ENCODE data around the gene FAH. TPM values are rescaled to one million over a fixed set of nuclear protein-coding genes. Genes with fewer than 3 reads are reported as not detected.
"Not testable (repeated sequence)": the region's sequence is repeated elsewhere in the genome, so short reads cannot be mapped to it uniquely, and the experiment has no call there.

Gene FAH
- total RNA-seq, 4 donors from 2014 or later, result 7.9 to 26.0 (median 10.1) TPM

DNA sequence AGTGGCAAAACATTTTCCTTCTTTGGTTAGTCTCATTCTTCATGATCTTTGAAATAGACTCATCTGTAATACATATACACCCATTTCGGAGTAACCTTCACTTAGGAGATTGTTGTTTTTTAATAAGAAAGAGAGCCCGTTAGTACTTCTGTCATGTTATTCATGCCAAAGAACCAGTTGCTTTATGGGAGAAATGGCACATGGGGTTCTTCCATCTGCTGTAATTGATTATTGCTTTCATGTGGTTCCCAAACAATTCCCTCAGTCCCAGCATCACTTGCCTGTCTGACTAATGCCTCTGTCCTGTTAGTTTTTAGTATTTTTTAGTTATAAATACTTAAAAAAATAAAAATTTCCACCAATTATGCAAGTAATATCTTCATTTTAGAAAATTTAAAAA lies 33.8 kb upstream of the FAH start:
- Histone ChIP-seq H3K9me3 (no peaks in the 10 kb centered on the region), H3K36me3 (peaks cover 0 to 23% of the 10 kb centered on the region in 2 donors), H3K27ac (no peak overlapping the region), H3K4me3 (no peak overlapping the region), H3K4me1 (peaks cover 0 to 24% (median 0%) of the 10 kb centered on the region in 3 donors), H3K27me3 (no peaks in the 10 kb centered on the region)
- WGBS, 2 donors (ENCODE audit: low coverage in 1 of 2), result 85 to 100% methylated on average over 2 of the region's 2 CpGs
- no peak for ATAC-seq
- TF ChIP-seq POLR2A (IDR thresholded peaks at IDR 0.05), result no peak
- TF ChIP-seq, protein P1, sequence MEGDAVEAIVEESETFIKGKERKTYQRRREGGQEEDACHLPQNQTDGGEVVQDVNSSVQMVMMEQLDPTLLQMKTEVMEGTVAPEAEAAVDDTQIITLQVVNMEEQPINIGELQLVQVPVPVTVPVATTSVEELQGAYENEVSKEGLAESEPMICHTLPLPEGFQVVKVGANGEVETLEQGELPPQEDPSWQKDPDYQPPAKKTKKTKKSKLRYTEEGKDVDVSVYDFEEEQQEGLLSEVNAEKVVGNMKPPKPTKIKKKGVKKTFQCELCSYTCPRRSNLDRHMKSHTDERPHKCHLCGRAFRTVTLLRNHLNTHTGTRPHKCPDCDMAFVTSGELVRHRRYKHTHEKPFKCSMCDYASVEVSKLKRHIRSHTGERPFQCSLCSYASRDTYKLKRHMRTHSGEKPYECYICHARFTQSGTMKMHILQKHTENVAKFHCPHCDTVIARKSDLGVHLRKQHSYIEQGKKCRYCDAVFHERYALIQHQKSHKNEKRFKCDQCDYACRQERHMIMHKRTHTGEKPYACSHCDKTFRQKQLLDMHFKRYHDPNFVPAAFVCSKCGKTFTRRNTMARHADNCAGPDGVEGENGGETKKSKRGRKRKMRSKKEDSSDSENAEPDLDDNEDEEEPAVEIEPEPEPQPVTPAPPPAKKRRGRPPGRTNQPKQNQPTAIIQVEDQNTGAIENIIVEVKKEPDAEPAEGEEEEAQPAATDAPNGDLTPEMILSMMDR (IDR thresholded peaks at IDR 0.05), result no peak
- no peak for TF ChIP-seq EP300 (IDR thresholded peaks at IDR 0.05)
- no peak for TF ChIP-seq POLR2AphosphoS5 (IDR thresholded peaks at IDR 0.05)

DNA sequence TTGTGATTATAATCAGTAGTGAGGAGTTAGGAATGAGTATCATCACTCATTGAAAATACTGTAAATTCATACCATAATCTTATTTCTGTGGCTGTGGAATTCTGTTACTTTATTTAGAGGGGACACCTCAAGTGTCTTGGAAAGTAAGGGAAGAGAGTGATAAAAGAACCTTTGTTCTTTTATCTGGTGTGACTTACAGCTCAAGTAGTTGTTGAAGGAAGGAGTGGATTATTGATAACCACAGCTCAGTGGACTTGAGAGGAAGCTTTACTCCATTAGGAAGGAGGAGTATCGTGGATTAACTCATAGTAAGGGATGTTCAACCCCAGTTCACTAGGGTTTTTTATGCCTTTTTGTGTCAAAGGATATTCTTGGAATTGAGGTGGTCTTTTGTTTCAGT lies 32.2 kb upstream of the FAH start:
- Histone ChIP-seq H3K9me3 (no peaks in the 10 kb centered on the region), H3K27me3 (no peaks in the 10 kb centered on the region), H3K4me1 (peaks cover 0 to 7% (median 0%) of the 10 kb centered on the region in 3 donors), H3K27ac (no peak overlapping the region), H3K4me3 (no peak overlapping the region), H3K36me3 (peaks cover 0 to 40% of the 10 kb centered on the region in 2 donors)
- no peak for ATAC-seq
- no peak for TF ChIP-seq EP300 (IDR thresholded peaks at IDR 0.05)
- no peak for TF ChIP-seq POLR2AphosphoS5 (IDR thresholded peaks at IDR 0.05)
- TF ChIP-seq POLR2A (IDR thresholded peaks at IDR 0.05), result no peak
- TF ChIP-seq, protein P1 (IDR thresholded peaks at IDR 0.05), result no peak
- WGBS, 2 donors (ENCODE audit: low coverage in 1 of 2), result 90 to 100% methylated on average over 1 of the region's 1 CpG

DNA sequence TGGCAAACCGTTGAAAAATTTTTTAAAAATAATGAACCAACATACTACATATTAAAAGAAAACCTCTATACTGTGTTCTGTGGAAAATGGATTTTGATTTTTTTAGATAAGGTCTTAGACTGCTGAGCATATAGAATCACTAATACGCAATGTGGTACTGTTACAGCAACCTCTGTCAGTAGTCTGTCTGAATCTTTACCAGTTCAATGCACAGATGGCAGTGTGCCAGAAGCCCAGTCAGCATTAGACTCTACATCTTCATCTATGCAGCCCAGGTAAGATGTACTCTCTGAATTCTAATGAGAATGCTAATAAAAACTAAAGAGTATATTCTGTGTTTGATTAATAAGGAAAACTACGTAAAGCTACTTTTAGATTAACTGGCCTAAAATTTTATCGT lies 31.3 kb upstream of the FAH start:
- H3K36me3 ChIP-seq, result peaks cover 0 to 49% of the 10 kb centered on the region in 2 donors
- no peaks in the 10 kb centered on the region for H3K9me3 ChIP-seq
- WGBS, 2 donors (ENCODE audit: low coverage in 1 of 2), result 83 to 94% methylated on average over 4 of the region's 4 CpGs
- no peaks in the 10 kb centered on the region for H3K27me3 ChIP-seq
- H3K27ac ChIP-seq, result no peak overlapping the region
- no peak overlapping the region for H3K4me3 ChIP-seq
- no peak for ATAC-seq
- TF ChIP-seq, protein P1 (IDR thresholded peaks at IDR 0.05), result no peak
- TF ChIP-seq POLR2A (IDR thresholded peaks at IDR 0.05) (no peak), EP300 (IDR thresholded peaks at IDR 0.05) (no peak), POLR2AphosphoS5 (IDR thresholded peaks at IDR 0.05) (no peak)
- H3K4me1 ChIP-seq, result no peaks in the 10 kb centered on the region

DNA sequence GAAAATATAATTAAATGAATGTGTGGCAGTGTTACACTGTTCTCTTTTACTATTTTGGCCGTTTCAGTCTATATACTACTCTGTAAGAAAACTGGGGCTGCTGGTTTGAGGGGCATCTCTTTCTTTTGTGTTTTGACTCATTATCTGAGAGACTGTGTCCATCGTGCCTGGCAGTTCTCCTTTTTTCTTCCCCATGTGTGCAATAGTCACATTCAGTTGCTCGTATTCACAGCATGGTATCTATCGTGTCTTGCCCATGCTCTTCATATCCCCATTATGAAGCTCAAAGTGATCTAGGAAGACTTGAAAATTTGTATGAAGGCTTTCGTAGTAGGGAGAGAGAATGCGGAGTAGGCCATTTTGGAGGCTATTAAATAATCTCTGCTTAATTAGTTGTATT lies 29.8 kb upstream of the FAH start:
- peaks cover 0 to 61% of the 10 kb centered on the region in 2 donors for H3K36me3 ChIP-seq
- no peak overlapping the region for H3K27ac ChIP-seq
- no peak for TF ChIP-seq POLR2AphosphoS5 (IDR thresholded peaks at IDR 0.05)
- TF ChIP-seq POLR2A (IDR thresholded peaks at IDR 0.05), result no peak
- no peak for TF ChIP-seq EP300 (IDR thresholded peaks at IDR 0.05)
- TF ChIP-seq, protein P1 (IDR thresholded peaks at IDR 0.05), result no peak
- no peak overlapping the region for H3K4me3 ChIP-seq
- WGBS, 2 donors (ENCODE audit: low coverage in 1 of 2), result 78 to 96% methylated on average over 4 to 6 of the region's 6 CpGs
- no peaks in the 10 kb centered on the region for H3K4me1 ChIP-seq
- ATAC-seq, result no peak
- no peaks in the 10 kb centered on the region for H3K9me3 ChIP-seq
- H3K27me3 ChIP-seq, result no peaks in the 10 kb centered on the region

DNA sequence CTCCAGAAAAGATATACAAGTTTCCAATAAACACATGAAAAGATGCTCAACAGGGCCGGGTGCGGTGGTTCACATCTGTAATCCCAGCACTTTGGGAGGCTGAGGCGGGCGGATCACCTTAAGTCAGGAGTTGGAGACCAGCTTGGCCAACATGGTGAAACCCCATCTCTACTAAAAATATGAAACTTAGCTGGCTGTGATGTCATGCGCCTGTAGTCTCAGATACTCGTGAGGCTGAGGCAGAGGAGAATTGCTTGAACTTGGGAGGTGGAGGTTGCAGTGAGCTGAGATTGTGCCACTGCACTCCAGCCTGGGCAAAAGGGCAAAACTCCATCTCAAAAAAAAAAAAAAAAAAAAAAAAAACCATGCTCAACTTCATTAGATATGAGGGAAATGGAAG lies 25.5 kb upstream of the FAH start:
- not testable (repeated sequence) for H3K4me1 ChIP-seq, H3K27ac ChIP-seq, H3K4me3 ChIP-seq, H3K27me3 ChIP-seq, H3K9me3 ChIP-seq, ATAC-seq
- WGBS, 2 donors (ENCODE audit: low coverage in 1 of 2), result 94 to 95% methylated on average over 4 to 6 of the region's 6 CpGs
- H3K36me3 ChIP-seq, result peaks cover 0 to 75% of the 10 kb centered on the region in 2 donors
